Stimulated activated memory B cell treated with anti-CD40 and anti-IgM and Interleukin-4, amounts not matched to agents 10 μg/mL and 1 μg/mL and 100 μg/mL, for 72 hours (primary cell): ENCODE data around the gene DEFB124.
"Not testable (repeated sequence)": the region's sequence is repeated elsewhere in the genome, so short reads cannot be mapped to it uniquely, and the experiment has no call there.

Experiments
- ATAC-seq: fragments of 150-1000 bp; cut with Tn5 transposase; 2 replicates; pipeline ENCODE4 v1.10.0; 2021
- H3K27ac Mint-ChIP-seq: one replicate; pipeline ENCODE4 v1.8.0; 2022; ENCODE audit warnings: mild to moderate bottlenecking, mixed read lengths
- H3K27me3 Mint-ChIP-seq: one replicate; pipeline ENCODE4 v1.8.0; 2022; ENCODE audit warnings: mixed read lengths
- H3K36me3 Mint-ChIP-seq: one replicate; pipeline ENCODE4 v1.8.0; 2022; ENCODE audit warnings: mixed read lengths
- H3K4me1 Mint-ChIP-seq: one replicate; pipeline ENCODE4 v1.8.0; 2022; ENCODE audit warnings: mixed read lengths
- H3K4me3 Mint-ChIP-seq: one replicate; pipeline ENCODE4 v1.8.0; 2022; ENCODE audit warnings: mild to moderate bottlenecking, moderate library complexity, mixed read lengths
- H3K9me3 Mint-ChIP-seq: one replicate; pipeline ENCODE4 v1.8.0; 2022; ENCODE audit warnings: mixed read lengths

The DEFB124 gene

DNA sequence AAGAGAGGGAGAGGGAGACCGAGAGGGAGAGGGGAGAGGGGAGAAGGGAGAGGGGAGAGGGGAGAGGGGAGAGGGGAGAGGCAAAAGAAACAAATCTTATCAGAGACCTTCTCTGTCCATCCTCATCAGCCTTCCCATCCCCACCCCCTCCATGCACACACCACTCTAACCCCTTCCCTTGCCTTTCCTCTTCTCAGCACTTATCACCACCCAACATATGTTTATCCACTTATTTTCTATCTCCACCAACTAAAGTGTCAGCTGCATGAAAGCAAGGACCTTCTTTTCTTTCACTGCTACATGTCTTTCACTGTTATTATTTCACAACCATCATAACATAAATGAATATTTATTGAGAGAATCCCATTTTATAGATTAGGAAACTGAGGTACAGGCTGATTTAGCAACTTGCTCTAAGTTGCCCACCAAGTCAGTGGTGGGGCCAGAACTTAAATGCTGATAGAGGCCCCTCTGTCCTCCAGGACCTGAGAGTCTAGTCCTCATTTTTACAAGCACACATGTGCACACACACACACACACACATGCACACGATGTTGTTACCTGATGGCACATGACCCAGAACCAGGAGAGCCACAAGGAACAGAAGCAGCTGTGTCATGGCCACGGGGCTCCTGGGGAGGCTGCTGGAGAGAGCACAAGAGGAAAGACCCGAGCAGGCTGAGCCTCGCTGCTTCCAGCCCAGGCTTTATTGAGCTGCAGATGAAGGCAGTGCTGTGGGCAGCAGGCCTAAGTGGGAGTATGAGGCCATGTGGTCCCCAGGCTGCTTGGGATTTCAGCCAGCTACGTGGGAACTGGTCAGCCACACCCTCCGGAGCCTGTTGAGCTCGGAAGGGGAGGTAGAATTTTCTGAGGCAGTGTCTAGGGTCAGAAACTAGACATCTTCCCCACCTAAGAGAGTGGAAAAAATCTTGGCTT is 2.3 kb downstream of the DEFB124 start:
- no peak for ATAC-seq

DNA sequence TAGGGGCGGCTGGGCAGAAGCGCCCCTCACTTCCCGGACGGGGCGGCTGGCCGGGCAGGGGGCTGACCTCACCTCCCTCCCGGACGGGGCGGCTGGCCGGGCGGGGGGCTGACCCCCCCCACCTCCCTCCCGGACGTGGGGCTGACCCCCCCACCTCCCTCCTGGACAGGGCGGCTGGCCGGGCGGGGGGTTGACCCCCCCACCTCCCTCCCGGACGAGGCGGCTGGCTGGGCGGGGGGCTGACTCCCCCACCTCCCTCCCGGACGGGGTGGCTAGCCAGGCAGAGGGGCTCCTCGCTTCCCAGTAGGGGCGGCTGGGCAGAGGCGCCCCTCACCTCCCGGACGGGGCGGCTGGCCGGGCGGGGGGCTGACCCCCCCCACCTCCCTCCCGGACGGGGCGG is 4.0 kb downstream of the DEFB124 start:
- not testable (repeated sequence) for H3K4me3 Mint-ChIP-seq, H3K27ac Mint-ChIP-seq, ATAC-seq, H3K36me3 Mint-ChIP-seq, H3K9me3 Mint-ChIP-seq
- H3K4me1 Mint-ChIP-seq = peaks cover 32% of the 10 kb centered on the region
- H3K27me3 Mint-ChIP-seq = peaks cover 18% of the 10 kb centered on the region

More for the DNA sequence above, 2.3 kb downstream of the DEFB124 start:
- H3K27ac Mint-ChIP-seq = no peak overlapping the region
- no peak overlapping the region for H3K4me3 Mint-ChIP-seq
- H3K4me1 Mint-ChIP-seq = peaks cover 32% of the 10 kb centered on the region
- H3K27me3 Mint-ChIP-seq = peaks cover 35% of the 10 kb centered on the region
- no peaks in the 10 kb centered on the region for H3K9me3 Mint-ChIP-seq
- no peaks in the 10 kb centered on the region for H3K36me3 Mint-ChIP-seq

DNA sequence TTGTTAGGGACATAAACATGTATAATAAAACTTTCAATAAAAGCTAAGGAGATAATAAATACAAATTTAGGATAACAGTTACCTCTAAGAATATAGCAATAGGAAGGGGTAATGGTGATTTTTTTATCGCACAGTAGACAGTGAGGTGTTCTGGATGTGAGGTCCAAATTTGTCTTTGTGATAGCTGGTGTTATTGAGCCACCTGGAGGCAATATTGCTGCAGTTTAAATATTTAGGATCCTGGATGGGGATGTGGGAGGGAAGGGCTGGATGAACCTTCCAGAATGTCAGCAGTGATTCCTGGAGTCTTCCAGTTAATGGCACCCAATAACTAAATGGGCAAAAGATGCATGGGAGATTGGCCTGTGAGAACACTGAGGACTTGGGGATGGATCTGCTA is 20.6 kb downstream of the DEFB124 start:
- Mint-ChIP-seq H3K4me3 (no peak overlapping the region), H3K27me3 (peaks cover 36% of the 10 kb centered on the region), H3K4me1 (no peaks in the 10 kb centered on the region), H3K27ac (no peak overlapping the region), H3K36me3 (no peaks in the 10 kb centered on the region), H3K9me3 (no peaks in the 10 kb centered on the region)
- ATAC-seq = no peak

DNA sequence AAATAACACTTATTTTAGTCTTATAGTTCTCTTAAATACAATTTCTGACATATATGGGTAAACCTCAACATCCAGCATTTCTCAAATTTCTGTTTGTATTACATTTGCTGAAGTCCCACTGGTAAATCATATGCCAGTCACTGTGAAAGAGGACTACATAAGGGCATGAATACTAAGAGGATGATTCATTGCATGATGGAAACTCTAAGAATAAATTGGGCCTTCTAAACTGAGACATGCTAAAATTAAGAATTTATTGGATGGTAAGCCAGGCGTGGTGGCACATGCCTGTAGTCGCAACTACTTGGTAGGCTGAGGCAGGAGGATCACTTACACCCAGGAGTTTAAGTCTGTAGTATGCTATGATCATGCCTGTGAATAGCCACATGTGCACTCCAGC is 22.4 kb downstream of the DEFB124 start:
- H3K4me1 Mint-ChIP-seq = no peaks in the 10 kb centered on the region
- ATAC-seq = no peak
- H3K9me3 Mint-ChIP-seq = peaks cover 4% of the 10 kb centered on the region
- H3K4me3 Mint-ChIP-seq = no peak overlapping the region
- H3K27me3 Mint-ChIP-seq = peaks cover 54% of the 10 kb centered on the region
- H3K27ac Mint-ChIP-seq = no peak overlapping the region
- H3K36me3 Mint-ChIP-seq = no peaks in the 10 kb centered on the region

DNA sequence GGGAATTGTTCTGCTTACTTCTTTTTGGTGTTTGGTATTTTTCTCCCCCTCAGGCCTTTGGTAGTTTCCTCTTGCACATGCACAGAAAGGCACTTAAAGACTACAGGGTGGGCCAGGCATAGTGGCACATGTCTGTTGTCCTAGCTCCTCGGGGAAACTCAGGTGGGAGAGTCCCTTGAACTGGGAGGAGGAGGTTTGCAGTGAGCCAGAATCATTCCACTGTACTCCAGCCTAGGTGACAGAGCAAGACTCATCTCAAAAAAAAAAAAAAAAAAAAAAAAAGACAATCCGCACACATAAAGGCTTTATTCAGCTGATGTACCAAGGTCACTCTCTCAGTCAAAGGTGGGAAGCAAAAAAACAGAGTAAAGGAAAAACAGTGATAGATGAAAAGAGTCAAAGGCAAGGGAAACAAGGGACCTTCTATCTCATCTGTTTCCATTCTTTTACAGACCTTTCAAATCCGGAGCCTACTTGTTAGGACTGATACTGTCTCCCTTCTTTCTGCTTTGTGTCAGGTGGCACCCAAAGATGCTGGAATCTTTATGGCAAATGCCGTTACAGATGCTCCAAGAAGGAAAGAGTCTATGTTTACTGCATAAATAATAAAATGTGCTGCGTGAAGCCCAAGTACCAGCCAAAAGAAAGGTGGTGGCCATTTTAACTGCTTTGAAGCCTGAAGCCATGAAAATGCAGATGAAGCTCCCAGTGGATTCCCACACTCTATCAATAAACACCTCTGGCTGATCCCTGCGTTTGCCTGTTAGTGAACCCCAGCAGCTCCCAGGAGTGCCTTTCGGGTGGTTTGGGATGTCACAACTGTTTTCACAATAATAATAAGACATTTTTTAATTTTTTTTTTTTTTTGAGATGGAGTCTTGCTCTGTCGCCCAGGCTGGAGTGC is 25.2 kb downstream of the DEFB124 start:
- Mint-ChIP-seq H3K27ac (no peak overlapping the region), H3K36me3 (no peaks in the 10 kb centered on the region), H3K27me3 (peaks cover 48% of the 10 kb centered on the region), H3K4me3 (no peak overlapping the region), H3K4me1 (no peaks in the 10 kb centered on the region), H3K9me3 (peaks cover 4% of the 10 kb centered on the region)
- no peak for ATAC-seq

DNA sequence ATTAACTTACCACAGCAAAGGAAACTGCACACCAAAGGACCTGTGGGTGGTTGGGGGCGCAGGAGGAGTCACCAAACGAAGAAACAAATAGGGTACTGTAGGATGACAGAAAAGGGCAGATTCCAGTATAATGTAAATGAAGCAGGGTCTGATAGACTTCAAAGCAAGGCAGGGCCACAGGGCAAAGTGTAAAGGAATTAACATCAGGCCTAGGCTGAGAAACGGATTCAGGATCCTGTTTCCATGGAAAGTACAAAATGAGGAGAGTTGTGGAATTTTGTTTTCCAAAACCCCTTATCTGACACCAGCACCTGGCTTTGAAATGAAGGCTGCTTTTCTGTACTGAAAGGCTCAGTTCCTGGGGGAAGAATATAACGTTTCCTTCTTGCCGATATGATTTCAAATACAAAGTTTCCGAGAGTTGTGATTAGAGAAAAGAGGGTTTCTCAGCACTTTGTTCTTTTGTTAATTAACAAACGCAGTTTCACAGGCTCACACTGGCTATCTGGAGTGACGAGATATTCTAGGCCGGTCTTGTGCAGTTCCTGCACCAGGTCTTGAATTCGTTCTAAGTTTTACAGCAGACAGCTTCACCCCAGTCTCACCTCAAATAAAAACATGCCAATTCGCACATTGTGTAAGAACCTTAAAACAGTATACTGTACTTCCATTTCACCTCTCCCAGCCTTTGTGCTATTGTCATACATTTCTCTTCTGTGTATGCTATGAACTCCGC is 28.7 kb downstream of the DEFB124 start:
- Mint-ChIP-seq H3K4me1 (no peaks in the 10 kb centered on the region), H3K9me3 (peaks cover 4% of the 10 kb centered on the region), H3K4me3 (no peak overlapping the region), H3K27me3 (peaks cover 39% of the 10 kb centered on the region), H3K27ac (no peak overlapping the region), H3K36me3 (no peaks in the 10 kb centered on the region)
- ATAC-seq = no peak

DNA sequence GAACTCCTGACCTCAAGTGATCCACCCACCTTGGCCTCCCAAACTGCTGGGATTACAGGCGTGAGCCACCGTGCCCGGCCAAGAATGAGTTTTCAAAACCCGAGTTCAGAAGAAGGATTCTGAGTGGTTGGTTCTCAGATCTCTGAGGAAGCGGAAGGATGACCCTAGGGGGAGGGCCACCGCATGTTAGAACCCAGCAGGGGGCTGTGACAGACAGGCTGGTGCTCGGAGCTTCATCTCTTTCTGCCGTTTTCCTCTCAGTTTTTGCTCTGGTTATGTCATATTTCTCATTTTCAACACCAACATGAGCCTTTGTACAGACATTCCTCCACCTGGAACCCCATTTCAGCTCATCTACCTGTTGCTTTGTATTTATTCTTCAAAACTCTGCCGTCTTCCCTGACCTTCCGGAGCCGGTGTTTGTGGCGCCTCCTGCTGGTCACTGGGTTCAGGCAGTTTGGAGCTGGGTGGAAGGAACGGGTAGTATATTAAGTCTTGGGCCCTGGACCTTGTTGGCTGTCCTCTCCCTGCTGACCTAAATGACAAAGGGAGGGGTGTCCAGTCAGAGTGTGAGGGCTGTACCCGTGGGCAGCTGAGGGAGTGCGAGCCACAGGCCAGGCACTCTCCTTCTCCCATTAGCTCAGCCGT is 34.8 kb downstream of the DEFB124 start, which contains the start of gene DEFB123:
DEFB123 (plus strand) TSS at position 621 of the 648 bp plus-strand sequence. CDS start 67 bp downstream, outside the sequence.
- ATAC-seq = no peak
- no peak within 1 kb of the TSS for H3K4me3 Mint-ChIP-seq
- H3K36me3 Mint-ChIP-seq = no peaks in the 10 kb centered on the region
- no peaks in the 10 kb centered on the region for H3K4me1 Mint-ChIP-seq
- peaks cover 30% of the 10 kb centered on the region for H3K27me3 Mint-ChIP-seq
- H3K9me3 Mint-ChIP-seq = no peaks in the 10 kb centered on the region
- no peak within 1 kb of the TSS for H3K27ac Mint-ChIP-seq

DNA sequence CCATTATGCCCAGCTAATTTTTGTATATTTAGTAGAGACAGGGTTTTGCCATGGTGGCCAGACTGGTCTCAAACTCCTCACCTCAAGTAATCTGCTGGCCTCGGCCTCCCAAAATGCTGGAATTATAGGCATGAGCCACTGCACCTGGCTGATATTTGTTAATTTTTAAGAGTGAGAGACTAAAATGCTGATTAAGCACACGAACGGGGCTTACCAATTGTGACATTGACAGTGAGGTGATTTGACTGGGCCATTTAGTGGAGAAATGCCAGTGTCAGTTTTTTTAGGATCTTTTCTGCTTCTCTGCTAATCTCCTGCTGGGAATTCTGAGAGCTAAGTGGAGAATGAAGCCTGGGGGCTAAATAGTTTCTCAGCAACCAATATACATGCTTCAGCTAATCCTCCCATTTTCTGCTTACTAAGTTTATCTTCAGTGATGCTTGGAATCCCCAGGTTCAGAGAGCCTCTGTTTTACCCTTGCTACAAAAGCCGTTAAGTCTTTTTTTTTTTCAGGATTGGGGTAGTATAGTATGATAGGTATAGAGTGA is 44.3 kb downstream of the DEFB124 start:
- no peak for ATAC-seq
- peaks cover 5% of the 10 kb centered on the region for H3K9me3 Mint-ChIP-seq
- no peak overlapping the region for H3K4me3 Mint-ChIP-seq
- peaks cover 17% of the 10 kb centered on the region for H3K27me3 Mint-ChIP-seq
- H3K27ac Mint-ChIP-seq = no peak overlapping the region
- no peaks in the 10 kb centered on the region for H3K36me3 Mint-ChIP-seq
- H3K4me1 Mint-ChIP-seq = no peaks in the 10 kb centered on the region

DNA sequence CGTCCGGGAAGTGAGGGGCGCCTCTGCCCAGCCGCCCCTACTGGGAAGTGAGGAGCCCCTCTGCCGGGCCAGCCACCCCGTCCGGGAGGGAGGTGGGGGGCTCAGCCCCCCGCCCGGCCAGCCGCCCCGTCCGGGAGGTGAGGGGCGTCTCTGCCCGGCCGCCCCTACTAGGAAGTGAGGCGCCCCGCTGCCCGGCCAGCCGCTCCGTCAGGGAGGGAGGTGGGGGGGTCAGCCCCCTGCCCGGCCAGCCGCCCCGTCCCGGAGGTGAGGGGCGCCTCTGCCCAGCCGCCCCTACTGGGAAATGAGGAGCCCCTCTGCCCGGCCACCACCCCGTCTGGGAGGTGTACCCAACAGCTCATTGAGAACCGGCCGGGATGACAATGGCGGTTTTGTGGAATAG is 47.4 kb downstream of the DEFB124 start:
- H3K4me3 Mint-ChIP-seq, H3K27me3 Mint-ChIP-seq, H3K27ac Mint-ChIP-seq, H3K36me3 Mint-ChIP-seq, ATAC-seq, H3K4me1 Mint-ChIP-seq, H3K9me3 Mint-ChIP-seq: not testable (repeated sequence)

DNA sequence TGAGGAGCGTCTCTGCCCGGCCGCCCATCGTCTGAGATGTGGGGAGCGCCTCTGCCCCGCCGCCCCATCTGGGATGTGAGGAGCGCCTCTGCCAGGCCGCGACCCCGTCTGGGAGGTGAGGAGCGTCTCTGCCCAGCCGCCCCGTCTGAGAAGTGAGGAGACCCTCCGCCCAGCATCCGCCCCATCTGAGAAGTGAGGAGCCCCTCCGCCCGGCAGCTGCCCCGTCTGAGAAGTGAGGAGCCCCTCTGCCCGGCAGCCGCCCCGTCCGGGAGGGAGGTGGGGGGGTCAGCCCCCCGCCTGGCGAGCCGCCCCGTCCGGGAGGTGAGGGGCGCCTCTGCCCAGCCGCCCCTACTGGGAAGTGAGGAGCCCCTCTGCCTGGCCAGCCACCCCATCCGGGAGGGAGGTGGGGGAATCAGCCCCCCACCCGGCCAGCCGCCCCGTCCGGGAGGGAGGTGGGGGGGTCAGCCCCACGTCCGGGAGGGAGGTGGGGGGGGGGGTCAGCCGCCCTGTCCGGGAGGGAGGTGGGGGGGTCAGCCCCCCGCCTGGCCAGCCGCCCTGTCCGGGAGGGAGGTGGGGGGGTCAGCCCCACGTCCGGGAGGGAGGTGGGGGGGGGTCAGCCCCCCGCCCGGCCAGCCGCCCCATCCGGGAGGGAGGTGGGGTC is 47.9 kb downstream of the DEFB124 start:
- H3K4me1 Mint-ChIP-seq, H3K27ac Mint-ChIP-seq, H3K27me3 Mint-ChIP-seq, H3K36me3 Mint-ChIP-seq, H3K9me3 Mint-ChIP-seq, H3K4me3 Mint-ChIP-seq, ATAC-seq: not testable (repeated sequence)

DNA sequence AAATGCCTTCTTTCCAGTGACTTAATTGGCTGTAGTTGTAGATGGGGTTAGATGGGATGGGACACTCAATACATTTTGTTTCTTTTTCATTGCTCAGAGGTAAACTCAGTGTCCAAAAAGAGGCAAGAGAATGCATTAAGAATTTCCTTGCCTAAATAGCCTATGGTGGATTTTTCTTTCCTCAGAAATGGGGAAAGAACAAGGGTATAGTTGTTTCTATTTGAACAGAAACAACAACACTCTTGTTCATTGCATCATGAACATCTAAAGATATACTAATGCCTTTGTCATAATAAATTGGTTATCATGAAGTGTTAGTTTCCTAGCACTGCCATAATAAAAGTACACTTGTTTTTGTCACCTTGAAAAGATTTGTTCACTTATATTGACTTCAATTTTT is 49.1 kb downstream of the DEFB124 start:
- no peaks in the 10 kb centered on the region for H3K36me3 Mint-ChIP-seq
- no peaks in the 10 kb centered on the region for H3K4me1 Mint-ChIP-seq

DNA sequence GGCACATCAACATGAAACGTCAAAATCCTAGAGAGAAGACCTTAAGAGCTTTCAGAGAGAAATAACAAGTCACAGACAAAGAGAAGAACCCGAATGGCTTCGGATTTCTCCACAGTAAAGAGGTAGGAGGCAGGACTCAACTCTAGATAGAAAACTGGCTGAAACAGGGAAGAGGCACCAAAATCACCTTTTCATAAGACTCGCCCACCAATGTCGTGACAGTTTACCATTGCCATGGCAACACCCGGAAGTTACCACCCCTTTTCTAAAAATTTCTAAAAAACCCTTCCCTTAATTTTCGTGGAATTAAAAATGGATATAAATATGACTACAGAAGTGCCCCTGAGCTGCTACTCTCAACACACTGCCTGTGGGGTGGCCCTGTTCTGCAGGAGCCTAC is 56.6 kb downstream of the DEFB124 start:
- H3K27ac Mint-ChIP-seq = no peak overlapping the region

More for the DNA sequence above, 49.1 kb downstream of the DEFB124 start:
- Mint-ChIP-seq H3K4me3 (no peak overlapping the region), H3K27me3 (no peaks in the 10 kb centered on the region), H3K27ac (no peak overlapping the region), H3K9me3 (peaks cover 5% of the 10 kb centered on the region)
- no peak for ATAC-seq

DNA sequence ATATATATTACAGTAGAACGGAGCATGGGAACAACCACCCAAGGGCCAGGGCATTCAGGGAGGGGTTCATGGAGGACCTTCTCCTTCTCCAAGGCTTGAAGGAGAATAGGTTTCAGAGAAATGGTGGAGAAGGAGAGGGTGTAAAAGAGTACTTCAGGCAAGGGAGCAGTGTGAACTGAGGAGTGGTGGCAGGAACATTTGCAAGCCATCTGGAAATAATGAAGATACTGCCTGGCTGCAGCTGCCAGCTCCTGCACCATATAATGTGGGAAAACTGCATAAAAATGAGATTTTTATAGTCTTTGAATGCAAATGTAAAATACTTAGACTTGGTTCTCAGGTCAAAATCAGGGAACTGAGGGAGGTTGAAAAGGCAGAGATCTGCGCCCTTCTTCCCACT is 59.3 kb downstream of the DEFB124 start:
- H3K27me3 Mint-ChIP-seq = peaks cover 27% of the 10 kb centered on the region
- no peak overlapping the region for H3K27ac Mint-ChIP-seq
- H3K9me3 Mint-ChIP-seq = peaks cover 13% of the 10 kb centered on the region
- H3K4me3 Mint-ChIP-seq = no peak overlapping the region
- H3K36me3 Mint-ChIP-seq = no peaks in the 10 kb centered on the region
- no peaks in the 10 kb centered on the region for H3K4me1 Mint-ChIP-seq
- ATAC-seq = no peak

More for the DNA sequence above, 56.6 kb downstream of the DEFB124 start:
- H3K4me1 Mint-ChIP-seq = no peaks in the 10 kb centered on the region
- H3K36me3 Mint-ChIP-seq = no peaks in the 10 kb centered on the region
- no peak overlapping the region for H3K4me3 Mint-ChIP-seq
- no peak for ATAC-seq
- peaks cover 13% of the 10 kb centered on the region for H3K9me3 Mint-ChIP-seq
- peaks cover 25% of the 10 kb centered on the region for H3K27me3 Mint-ChIP-seq
